SK-N-SH (cell line): ENCODE results near the gene PSMB1. TPM values are rescaled to one million over a fixed set of nuclear protein-coding genes. Genes with fewer than 3 reads are reported as not detected.

ENCODE experiments used
- CTCF ChIA-PET: fragments of 300-600, 350-600 bp; formaldehyde crosslinking; extraction: SDS; loops from one replicate; lab custom pipeline; 2021; lab: Yijun Ruan, JAX
- POLR2A ChIA-PET: fragments of 350-600 bp; sonication (Branson Sonifier 250); formaldehyde crosslinking; extraction: SDS; loops from one replicate; lab custom pipeline; 2020; ENCODE audit warnings: antibody characterized with exemption, inconsistent platforms; lab: Yijun Ruan, JAX
- DNase-seq: peaks from one replicate; pipeline ENCODE4 v3.0.0; 2012
- H2AFZ ChIP-seq: fragments of 200-600 bp; sonication (generic); 2 replicates; pipeline ENCODE4 v1.8.1; 2016; ENCODE audit warnings: antibody characterized with exemption, mild to moderate bottlenecking, low read depth
- H3F3A ChIP-seq: fragments of 200-600 bp; sonication (generic); replicated peaks from 2 replicates; pipeline ENCODE3; 2016; ENCODE audit warnings: antibody characterized with exemption, mild to moderate bottlenecking; ENCODE audit not compliant: insufficient read depth
- H3K27ac ChIP-seq, 2 experiments: fragments of 200-500 bp in 1 of 2; fragments of 200-600 bp in 1 of 2; sonication (Bioruptor generic) in 1 of 2; sonication (generic), shearing (Covaris generic) in 1 of 2; 2 replicates each; pipeline versions ENCODE4 v1.5.1 to v1.6.1; 2014 to 2016; ENCODE audit warnings: low read depth in 2 of 2, inconsistent platforms in 1 of 2, low read length in 1 of 2, mild to moderate bottlenecking in 1 of 2, mixed read lengths in 1 of 2
- H3K27me3 ChIP-seq: fragments of 200-600 bp; sonication (generic), shearing (Covaris generic); 2 replicates; pipeline ENCODE4 v1.6.1; 2016; ENCODE audit warnings: mixed run types; ENCODE audit not compliant: insufficient read depth
- H3K36me3 ChIP-seq, 2 experiments: fragments of 200-500 bp in 1 of 2; fragments of 200-600 bp in 1 of 2; sonication (Bioruptor generic) in 1 of 2; sonication (generic) in 1 of 2; replicated peaks in 1 of 2; 2 replicates each; pipeline versions ENCODE3 to v1.5.1; 2014 to 2016; ENCODE audit warnings: low read length in 1 of 2, mild to moderate bottlenecking in 1 of 2; ENCODE audit not compliant: insufficient read depth in 2 of 2, control insufficient read depth in 1 of 2
- H3K4me1 ChIP-seq, 2 experiments: fragments of 200-500 bp in 1 of 2; fragments of 200-600 bp in 1 of 2; sonication (Bioruptor generic) in 1 of 2; sonication (generic), shearing (Covaris generic) in 1 of 2; 2 replicates each; pipeline versions ENCODE4 v1.5.1 to v1.6.1; 2014 to 2016; ENCODE audit warnings: low read depth in 1 of 2, low read length in 1 of 2, mixed run types in 1 of 2; ENCODE audit not compliant: insufficient read depth in 2 of 2, control insufficient read depth in 1 of 2
- H3K4me2 ChIP-seq: fragments of 200-600 bp; sonication (generic), shearing (Covaris generic); 2 replicates; pipeline ENCODE4 v1.6.1; 2017; ENCODE audit warnings: mixed run types
- H3K4me3 ChIP-seq, 2 experiments: fragments of 200-500 bp in 1 of 2; fragments of 200-600 bp in 1 of 2; sonication (Bioruptor generic) in 1 of 2; sonication (generic), shearing (Covaris generic) in 1 of 2; 2 replicates each; pipeline versions ENCODE4 v1.5.1 to v1.8.1; 2014 to 2016; ENCODE audit warnings: low read depth in 2 of 2, inconsistent platforms in 1 of 2, low read length in 1 of 2, mild to moderate bottlenecking in 1 of 2, mixed read lengths in 1 of 2, moderate library complexity in 1 of 2
- H3K79me2 ChIP-seq: fragments of 200-600 bp; sonication (generic); 2 replicates; pipeline ENCODE4 v1.8.1; 2017; ENCODE audit warnings: mild to moderate bottlenecking; ENCODE audit not compliant: insufficient read depth
- H3K9ac ChIP-seq: fragments of 200-600 bp; sonication (generic); 2 replicates; pipeline ENCODE4 v1.6.1; 2017; ENCODE audit warnings: mixed run types
- H3K9me2 ChIP-seq: fragments of 200-600 bp; sonication (generic); 2 replicates; pipeline ENCODE4 v1.6.1; 2017; ENCODE audit warnings: mixed run types
- H3K9me3 ChIP-seq: fragments of 200-600 bp; sonication (generic); 2 replicates; pipeline ENCODE4 v1.6.1; 2017; ENCODE audit warnings: mixed run types, mild to moderate bottlenecking, moderate library complexity
- H4K20me1 ChIP-seq: fragments of 200-600 bp; sonication (generic); 2 replicates; pipeline ENCODE4 v1.6.1; 2017; ENCODE audit warnings: mild to moderate bottlenecking, mixed run types; ENCODE audit not compliant: insufficient read depth
- ELF1 ChIP-seq: IDR thresholded peaks from 2 replicates; pipeline ENCODE4 v1.4.0; 2012
- FOXJ3 ChIP-seq: sonication (generic); formaldehyde crosslinking; IDR thresholded peaks from 2 replicates; pipeline ENCODE4 v1.5.1; 2020; ENCODE audit warnings: mild to moderate bottlenecking, missing genetic modification reagents
- FOXM1 ChIP-seq: IDR thresholded peaks from 2 replicates; pipeline ENCODE4 v1.4.0; 2012; ENCODE audit warnings: low read depth, mild to moderate bottlenecking
- IRF3 ChIP-seq: fragments of 150-350 bp; IDR thresholded peaks from 2 replicates; pipeline ENCODE4 v1.6.1; 2016; ENCODE audit warnings: mild to moderate bottlenecking, low read depth, low read length
- JUND ChIP-seq: IDR thresholded peaks from 2 replicates; pipeline ENCODE4 v1.4.0; 2012
- MAX ChIP-seq: IDR thresholded peaks from 2 replicates; pipeline ENCODE4 v1.4.0; 2012; ENCODE audit warnings: low read depth
- MEF2A ChIP-seq: IDR thresholded peaks from 2 replicates; pipeline ENCODE4 v1.4.0; 2012; ENCODE audit warnings: low read depth, borderline replicate concordance
- NFIC ChIP-seq: IDR thresholded peaks from 2 replicates; pipeline ENCODE4 v1.4.0; 2012; ENCODE audit warnings: borderline replicate concordance
- PBX3 ChIP-seq: IDR thresholded peaks from 2 replicates; pipeline ENCODE4; 2012
- POLR2AphosphoS5 ChIP-seq: IDR thresholded peaks from 2 replicates; pipeline ENCODE4 v1.6.1; 2012; ENCODE audit warnings: low read depth, low read length
- RCOR1 ChIP-seq: fragments of 150-350 bp; IDR thresholded peaks from 2 replicates; pipeline ENCODE4 v1.6.1; 2017; ENCODE audit warnings: antibody characterized with exemption, low read length
- REST ChIP-seq: IDR thresholded peaks from 2 replicates; pipeline ENCODE4 v1.6.1; 2012; ENCODE audit warnings: mild to moderate bottlenecking, low read depth, low read length, moderate library complexity
- RXRA ChIP-seq: IDR thresholded peaks from 2 replicates; pipeline ENCODE4 v1.4.0; 2012; ENCODE audit warnings: low read depth, mild to moderate bottlenecking, borderline replicate concordance
- TAF1 ChIP-seq: IDR thresholded peaks from 2 replicates; pipeline ENCODE4 v1.6.1; 2012; ENCODE audit warnings: low read depth, mild to moderate bottlenecking, low read length, moderate library complexity, borderline replicate concordance
- TCF12 ChIP-seq: IDR thresholded peaks from 2 replicates; pipeline ENCODE4 v1.4.0; 2012
- WGBS: methylation state at CpG from one replicate; pipeline ENCODE4 v1.1.6; 2017; ENCODE audit warnings: low lambda C conversion rate; 5-methylcytosine and 5-hydroxymethylcytosine counted together
- polyA plus RNA-seq, 3 experiments: library from polyadenylated mRNA; depleted of rRNA; stranded (reverse); fragments of >200 nt; gene quantifications; 2 replicates each; pipeline ENCODE4 v1.2.3, GENCODE V29; 2012

Gene PSMB1
- polyA plus RNA-seq, 1 of the 3 experiments (the other 2 are of a cell fraction): 588 TPM

GRCh38 chr6:170524172-170524502, 29.0 kb downstream of the PSMB1 start (continued):
- TF ChIP-seq REST (no peak), JUND (no peak), MEF2A (no peak), POLR2AphosphoS5 (no peak), FOXM1 (no peak)
- TF ChIP-seq, all 33 proteins: peak for 0

- no peak for DNase-seq
- Histone ChIP-seq H3K36me3 (no peaks in the 10 kb centered on the region), H3K4me1 (peaks cover 0 to 9% of the 10 kb centered on the region in 2 experiments; a peak in 1 of 4 replicates), H3K4me2 (no peak overlapping the region), H3K4me3 (no peak overlapping the region), H3K27ac (no peak overlapping the region), H3F3A (no peaks in the 10 kb centered on the region), H3K79me2 (no peaks in the 10 kb centered on the region), H3K9me2 (no peaks in the 10 kb centered on the region), H2AFZ (no peak overlapping the region), H3K9me3 (no peaks in the 10 kb centered on the region), H3K27me3 (no peaks in the 10 kb centered on the region), H3K9ac (no peak overlapping the region), H4K20me1 (no peaks in the 10 kb centered on the region)
- TF ChIP-seq PBX3 (no peak), IRF3 (no peak), NFIC (no peak), REST (no peak), POLR2AphosphoS5 (no peak), ELF1 (no peak), TCF12 (no peak), TAF1 (no peak), RXRA (no peak), MAX (no peak), FOXJ3 (CRISPR knock-in tag) (no peak), RCOR1 (no peak)
- WGBS: 69% methylated on average over 8 of the region's 9 CpGs
- POLR2A ChIA-PET: no interaction called here
- CTCF ChIA-PET: interaction anchor here (0.7 to 3.6 kb wide), 8 partner anchors 192 to 733 kb away, joined by 3 to 25 read pairs (median 4); no protein-coding TSS in a partner anchor
Measured at GRCh38 chr6:170523256-170524171, 29.6 kb downstream of the PSMB1 start.
